NCI-H2171 (cell line): ENCODE measurements around the gene MAP4K1.
A peak's percentile ranks its signal among the peaks of the same experiment; 100 is the strongest.
"Not testable (repeated sequence)": the region's sequence is repeated elsewhere in the genome, so short reads cannot be mapped to it uniquely, and the experiment has no call there.

Source experiments
- DNase-seq: peaks from one replicate; lab custom pipeline; 2025; lab: John Stamatoyannopoulos, UW

Gene MAP4K1

GRCh38 chr19:38650911-38651584 lies 33.3 kb upstream of the MAP4K1 start:
- DNase-seq, result no peak

GRCh38 chr19:38650172-38650775 lies 32.5 kb upstream of the MAP4K1 start:
- DNase-seq, result peak; percentile 24

GRCh38 chr19:38649305-38650171 lies 31.8 kb upstream of the MAP4K1 start:
- DNase-seq, result no peak

- DNase-seq, result no peak
These were observed 31.1 kb upstream of the MAP4K1 start for GRCh38 chr19:38648769-38649304.

- DNase-seq, result no peak
These were observed 30.4 kb upstream of the MAP4K1 start for GRCh38 chr19:38647966-38648768.

- peak; percentile 96 for DNase-seq
These were observed 29.7 kb upstream of the MAP4K1 start, which contains the start of gene ACTN4 for GRCh38 chr19:38647368-38647965. Gene ACTN4, plus strand, starts transcription at chr19:38647649. Its CDS starts 97 bp downstream, at chr19:38647746.

GRCh38 chr19:38644719-38645118 lies 27.0 kb upstream of the MAP4K1 start:
- no peak for DNase-seq

- DNase-seq, result no peak
These were observed 24.4 kb upstream of the MAP4K1 start for GRCh38 chr19:38642176-38642575.

- no peak for DNase-seq
These were observed 22.6 kb upstream of the MAP4K1 start for GRCh38 chr19:38640368-38640767.

- DNase-seq, result no peak
These were observed 21.9 kb upstream of the MAP4K1 start for GRCh38 chr19:38639679-38640078.

- DNase-seq, result no peak
These were observed 20.7 kb upstream of the MAP4K1 start for GRCh38 chr19:38638461-38638860.

- DNase-seq, result no peak
These were observed 18.0 kb upstream of the MAP4K1 start for GRCh38 chr19:38635483-38636399.

GRCh38 chr19:38634757-38635482 lies 17.2 kb upstream of the MAP4K1 start:
- DNase-seq, result no peak

GRCh38 chr19:38632476-38633213 lies 14.9 kb upstream of the MAP4K1 start:
- no peak for DNase-seq

- not testable (repeated sequence) for DNase-seq
These were observed 14.2 kb upstream of the MAP4K1 start for GRCh38 chr19:38631811-38632475.

GRCh38 chr19:38631301-38631700 lies 13.5 kb upstream of the MAP4K1 start:
- DNase-seq, result not testable (repeated sequence)

GRCh38 chr19:38629568-38629967 lies 11.8 kb upstream of the MAP4K1 start:
- no peak for DNase-seq

- no peak for DNase-seq
These were observed 8.6 kb upstream of the MAP4K1 start for GRCh38 chr19:38626401-38626800.
